GM23338 (cell line): ENCODE results near the gene MAGOHB. TPM values are rescaled to one million over a fixed set of nuclear protein-coding genes. Genes with fewer than 3 reads are reported as not detected.

ENCODE experiments used
- ATAC-seq: fragments of 200-7000 bp; cut with Tn5 transposase; 3 replicates; pipeline ENCODE4 v1.9.1; 2020
- DNase-seq: peaks from one replicate; pipeline ENCODE4 v3.0.0-alpha.2; 2015; ENCODE audit warnings: low spot score
- H2AFZ ChIP-seq: fragments of 200-600 bp; sonication (generic); 2 replicates; pipeline ENCODE4 v1.8.0; 2016; ENCODE audit warnings: antibody characterized with exemption, mild to moderate bottlenecking, moderate library complexity
- H3F3A ChIP-seq: fragments of 200-600 bp; sonication (generic); replicated peaks from 2 replicates; pipeline ENCODE4 v1.8.0; 2017; ENCODE audit warnings: antibody characterized with exemption, mixed run types, low read depth
- H3K27ac ChIP-seq: fragments of 200-600 bp; sonication (generic); 2 replicates; pipeline ENCODE4 v1.6.1; 2016; ENCODE audit warnings: low read depth
- H3K27me3 ChIP-seq: fragments of 200-600 bp; sonication (generic); 2 replicates; pipeline ENCODE4 v1.8.0; 2016; ENCODE audit warnings: mild to moderate bottlenecking, mixed run types, moderate library complexity; ENCODE audit not compliant: insufficient read depth
- H3K36me3 ChIP-seq: fragments of 200-600 bp; sonication (generic); 2 replicates; pipeline ENCODE4 v1.8.0; 2016; ENCODE audit warnings: mild to moderate bottlenecking; ENCODE audit not compliant: insufficient read depth
- H3K4me1 ChIP-seq: fragments of 200-600 bp; sonication (generic); 2 replicates; pipeline ENCODE4 v1.8.0; 2016; ENCODE audit warnings: mild to moderate bottlenecking, moderate library complexity; ENCODE audit not compliant: insufficient read depth
- H3K4me2 ChIP-seq: fragments of 200-600 bp; sonication (generic); 2 replicates; pipeline ENCODE4 v1.7.1; 2017; ENCODE audit warnings: mixed run types
- H3K4me3 ChIP-seq: fragments of 200-600 bp; sonication (generic); 2 replicates; pipeline ENCODE4 v1.6.1; 2016; ENCODE audit warnings: mixed run types
- H3K79me2 ChIP-seq: fragments of 200-600 bp; sonication (generic); replicated peaks from 2 replicates; pipeline ENCODE4 v1.8.0; 2017; ENCODE audit warnings: mild to moderate bottlenecking; ENCODE audit not compliant: insufficient read depth
- H3K9me2 ChIP-seq: fragments of 200-600 bp; sonication (generic); 2 replicates; pipeline ENCODE4 v1.8.0; 2017; ENCODE audit not compliant: insufficient read depth
- H4K20me1 ChIP-seq: fragments of 200-600 bp; sonication (generic); replicated peaks from 2 replicates; pipeline ENCODE4 v1.8.0; 2017; ENCODE audit warnings: mild to moderate bottlenecking; ENCODE audit not compliant: insufficient read depth
- H3K27ac Mint-ChIP-seq: 2 replicates; pipeline ENCODE4 v1.8.0; 2020; ENCODE audit warnings: inconsistent platforms, mild to moderate bottlenecking, moderate library complexity, mixed read lengths
- H3K27me3 Mint-ChIP-seq: 3 replicates; pipeline ENCODE4 v1.8.0; 2022; ENCODE audit warnings: low read depth, mild to moderate bottlenecking, moderate library complexity, mixed read lengths, inconsistent platforms; ENCODE audit not compliant: insufficient read depth, poor library complexity
- H3K36me3 Mint-ChIP-seq: 3 replicates; pipeline ENCODE4 v1.8.0; 2021; ENCODE audit warnings: low read depth, mild to moderate bottlenecking, inconsistent platforms, moderate library complexity, mixed read lengths
- H3K4me1 Mint-ChIP-seq: 3 replicates; pipeline ENCODE4 v1.8.0; 2020; ENCODE audit warnings: mild to moderate bottlenecking, inconsistent platforms, mixed read lengths
- H3K4me3 Mint-ChIP-seq: 3 replicates; pipeline ENCODE4 v1.8.0; 2021; ENCODE audit warnings: moderate library complexity, mild to moderate bottlenecking, inconsistent platforms, mixed read lengths
- H3K9me3 Mint-ChIP-seq: 3 replicates; pipeline ENCODE4 v1.8.0; 2020; ENCODE audit warnings: moderate library complexity, mild to moderate bottlenecking, inconsistent platforms, mixed read lengths
- CREB1 ChIP-seq: fragments of 250-450 bp; sonication (Bioruptor Pico); IDR thresholded peaks from 2 replicates; pipeline ENCODE4 v1.5.0; 2020; ENCODE audit warnings: low read depth, mild to moderate bottlenecking, moderate library complexity
- CTCF ChIP-seq, 2 experiments: fragments of 200-600 bp in 1 of 2; sonication (generic) in 1 of 2; conservative IDR thresholded peaks; 2 replicates each; pipeline versions ENCODE4 v1.5.1 to v1.6.1; 2016 to 2017; ENCODE audit warnings: antibody characterized with exemption in 2 of 2, low read depth in 2 of 2, mild to moderate bottlenecking in 2 of 2, moderate library complexity in 1 of 2
- ETS1 ChIP-seq: IDR thresholded peaks from 2 replicates; pipeline ENCODE4 v1.6.1; 2016; ENCODE audit warnings: antibody characterized with exemption
- EZH2phosphoT487 ChIP-seq: fragments of 200-600 bp; sonication (generic); IDR thresholded peaks from one replicate; pipeline ENCODE4 v1.8.1; 2018; ENCODE audit warnings: antibody characterized with exemption; ENCODE audit not compliant: unreplicated experiment
- JUNB ChIP-seq: IDR thresholded peaks from one replicate; pipeline ENCODE4 v1.6.1; 2016; ENCODE audit warnings: antibody characterized with exemption; ENCODE audit not compliant: unreplicated experiment
- NANOG ChIP-seq: IDR thresholded peaks from 2 replicates; pipeline ENCODE4 v1.6.1; 2016; ENCODE audit warnings: antibody characterized with exemption, borderline replicate concordance
- POLR2AphosphoS5 ChIP-seq: IDR thresholded peaks from 2 replicates; pipeline ENCODE4 v1.6.1; 2016; ENCODE audit warnings: antibody characterized with exemption, low read depth
- REST ChIP-seq: IDR thresholded peaks from one replicate; pipeline ENCODE4 v1.6.1; 2018; ENCODE audit warnings: antibody characterized with exemption; ENCODE audit not compliant: unreplicated experiment
- STAT1 ChIP-seq: IDR thresholded peaks from one replicate; pipeline ENCODE4 v1.6.1; 2016; ENCODE audit warnings: antibody characterized with exemption; ENCODE audit not compliant: unreplicated experiment
- ZNF114 ChIP-seq: fragments of 250-450 bp; sonication (Bioruptor Pico); IDR thresholded peaks from 2 replicates; pipeline ENCODE4 v1.5.0; 2020; ENCODE audit warnings: mild to moderate bottlenecking, moderate library complexity
- ZNF331 ChIP-seq: fragments of 250-450 bp; sonication (Bioruptor Pico); IDR thresholded peaks from 2 replicates; pipeline ENCODE4 v1.5.0; 2020; ENCODE audit warnings: low read depth, mild to moderate bottlenecking, moderate library complexity
- ZNF462 ChIP-seq: fragments of 250-450 bp; sonication (Bioruptor Pico); IDR thresholded peaks from 2 replicates; pipeline ENCODE4 v1.5.0; 2020; ENCODE audit warnings: mild to moderate bottlenecking, moderate library complexity
- polyA plus RNA-seq: library from polyadenylated mRNA; unstranded; fragments of >200 nt; fragmentation: Nextera tagmentation; extraction: Ambion mirVana; gene quantifications from 2 replicates; pipeline ENCODE4 v1.2.1, GENCODE V29; 2016
- total RNA-seq: library from RNA; depleted of rRNA; stranded (reverse); fragments of >200 nt; shearing (Covaris generic); gene quantifications from 2 replicates; pipeline ENCODE4 v1.2.3, GENCODE V29; 2014

MAGOHB gene
- total and polyA plus RNA-seq, 2 experiments from 2014 or later = 38.5 to 175 TPM

- Histone ChIP-seq H3K27me3 (no peaks in the 10 kb centered on the region), H3K9me2 (no peaks in the 10 kb centered on the region), H2AFZ (no peak overlapping the region), H3K79me2 (peaks cover 27% of the 10 kb centered on the region), H3F3A (no peaks in the 10 kb centered on the region), H3K36me3 (peaks cover 29% of the 10 kb centered on the region; the same call in 1 of the 2 replicates), H3K4me3 (no peak overlapping the region), H3K4me2 (no peak overlapping the region), H3K4me1 (0 out of 2 replicates have a peak, but pooled peaks cover 4% of the 10 kb centered on the region), H4K20me1 (no peaks in the 10 kb centered on the region; the same call in 1 of the 2 replicates), H3K27ac (no peak overlapping the region)
- Mint-ChIP-seq H3K4me3 (no peak overlapping the region), H3K27me3 (peaks cover 5% of the 10 kb centered on the region), H3K4me1 (peaks cover 8% of the 10 kb centered on the region; the same call in 2 of the 3 replicates), H3K36me3 (peaks cover 67% of the 10 kb centered on the region), H3K27ac (no peak overlapping the region), H3K9me3 (peaks cover 3% of the 10 kb centered on the region; the same call in 2 of the 3 replicates)
- DNase-seq = no peak
- ATAC-seq = no peak
- TF ChIP-seq CTCF (conservative IDR thresholded peaks at IDR 0.05; ENCODE audit: low read depth in 2 of 2) (no peak), ZNF114 (CRISPR knock-in tag) (no peak), NANOG (no peak), POLR2AphosphoS5 (no peak), JUNB (no peak), CREB1 (CRISPR knock-in tag) (no peak), REST (no peak), EZH2phosphoT487 (no peak), ZNF462 (no peak), ETS1 (no peak), ZNF331 (CRISPR knock-in tag) (no peak), STAT1 (no peak)
These were observed 3.2 kb downstream of the MAGOHB start for GRCh38 chr12:10610188-10610587.
